ENCODE data around the gene PLEKHM1.

PLEKHM1 gene

DNA sequence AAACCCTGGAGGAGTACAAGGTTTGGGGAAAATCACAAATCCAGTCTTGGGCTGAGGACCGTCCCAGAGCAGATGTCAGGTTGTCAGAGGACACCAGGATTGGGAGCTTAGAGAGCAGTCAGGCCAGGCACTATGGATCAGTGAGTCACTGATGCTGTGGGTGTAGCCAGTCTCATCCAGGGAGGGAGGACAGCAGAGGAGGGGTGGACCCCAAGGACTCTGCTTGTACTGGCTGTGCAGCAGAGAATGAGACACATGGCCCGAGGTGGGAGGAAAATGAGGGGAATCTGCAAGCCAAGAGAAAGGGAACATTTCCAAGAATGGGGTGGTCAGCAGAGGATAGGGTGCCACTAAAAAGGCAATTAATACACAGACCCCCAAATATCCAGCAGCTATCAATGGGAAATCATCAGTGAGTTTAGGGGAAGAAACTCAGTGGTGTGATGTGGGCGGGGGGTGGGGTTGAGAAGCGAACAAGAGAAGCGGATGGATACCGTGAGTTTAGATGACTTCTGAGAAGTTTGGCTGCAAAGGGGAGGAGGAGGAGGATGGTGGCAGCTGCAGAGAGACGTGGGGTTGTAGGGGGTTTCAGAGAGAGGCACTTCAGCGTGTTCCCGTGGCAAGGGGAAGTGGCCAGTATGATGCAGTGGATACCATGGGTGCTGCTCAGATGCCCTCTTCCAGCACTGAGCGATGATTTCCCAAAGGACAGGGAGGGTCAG, 101.8 kb downstream of the PLEKHM1 start:
- ATAC-seq, result no peak
- TF ChIP-seq TOX (CRISPR knock-in tag; IDR thresholded peaks at IDR 0.05; ENCODE audit: borderline replicate concordance), result no peak
- TF ChIP-seq PPARA (CRISPR knock-in tag; IDR thresholded peaks at IDR 0.05; ENCODE audit: borderline replicate concordance), result no peak
- TF ChIP-seq ZNF565 (CRISPR knock-in tag; conservative IDR thresholded peaks at IDR 0.05; ENCODE audit: low read depth), result no peak
- TF ChIP-seq, protein P1, sequence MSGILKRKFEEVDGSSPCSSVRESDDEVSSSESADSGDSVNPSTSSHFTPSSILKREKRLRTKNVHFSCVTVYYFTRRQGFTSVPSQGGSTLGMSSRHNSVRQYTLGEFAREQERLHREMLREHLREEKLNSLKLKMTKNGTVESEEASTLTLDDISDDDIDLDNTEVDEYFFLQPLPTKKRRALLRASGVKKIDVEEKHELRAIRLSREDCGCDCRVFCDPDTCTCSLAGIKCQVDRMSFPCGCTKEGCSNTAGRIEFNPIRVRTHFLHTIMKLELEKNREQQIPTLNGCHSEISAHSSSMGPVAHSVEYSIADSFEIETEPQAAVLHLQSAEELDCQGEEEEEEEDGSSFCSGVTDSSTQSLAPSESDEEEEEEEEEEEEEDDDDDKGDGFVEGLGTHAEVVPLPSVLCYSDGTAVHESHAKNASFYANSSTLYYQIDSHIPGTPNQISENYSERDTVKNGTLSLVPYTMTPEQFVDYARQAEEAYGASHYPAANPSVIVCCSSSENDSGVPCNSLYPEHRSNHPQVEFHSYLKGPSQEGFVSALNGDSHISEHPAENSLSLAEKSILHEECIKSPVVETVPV (CRISPR knock-in tag; IDR thresholded peaks at IDR 0.05), result no peak
- no peak for TF ChIP-seq ZNF8 (CRISPR knock-in tag; IDR thresholded peaks at IDR 0.05)
- no peak for TF ChIP-seq ESRRG (CRISPR knock-in tag; IDR thresholded peaks at IDR 0.05)

DNA sequence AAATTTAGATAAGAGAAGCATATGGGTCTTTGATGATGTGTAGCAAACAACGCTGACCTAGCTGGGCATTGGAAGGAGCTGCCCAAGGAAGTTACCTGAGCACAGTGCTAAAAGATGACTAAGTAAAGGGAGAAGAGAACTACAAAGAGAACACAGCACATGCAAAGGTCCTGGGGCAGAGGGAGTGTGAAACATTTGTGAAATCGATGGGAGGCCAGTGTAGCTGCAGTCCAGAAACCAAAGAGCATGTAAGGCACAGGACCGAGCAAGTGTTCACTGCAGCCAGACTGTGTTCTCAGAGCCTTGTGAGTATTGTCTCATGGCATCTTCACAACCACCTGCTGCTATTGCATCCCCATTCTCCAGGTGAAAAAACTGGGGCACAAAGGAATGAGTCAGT, 102.8 kb downstream of the PLEKHM1 start:
- ATAC-seq, result no peak
- TF ChIP-seq CSDC2 (CRISPR knock-in tag; IDR thresholded peaks at IDR 0.05), result no peak
- TF ChIP-seq, protein P1 (CRISPR knock-in tag; IDR thresholded peaks at IDR 0.05), result no peak
- TF ChIP-seq GLIS3 (CRISPR knock-in tag; IDR thresholded peaks at IDR 0.05), result no peak
- no peak for TF ChIP-seq ESRRG (CRISPR knock-in tag; IDR thresholded peaks at IDR 0.05)
- no peak for TF ChIP-seq ZNF8 (CRISPR knock-in tag; IDR thresholded peaks at IDR 0.05)
- no peak for TF ChIP-seq ARNTL (CRISPR knock-in tag; IDR thresholded peaks at IDR 0.05; ENCODE audit: borderline replicate concordance, low read depth)
- no peak for TF ChIP-seq ZC3H10 (CRISPR knock-in tag; IDR thresholded peaks at IDR 0.05)

DNA sequence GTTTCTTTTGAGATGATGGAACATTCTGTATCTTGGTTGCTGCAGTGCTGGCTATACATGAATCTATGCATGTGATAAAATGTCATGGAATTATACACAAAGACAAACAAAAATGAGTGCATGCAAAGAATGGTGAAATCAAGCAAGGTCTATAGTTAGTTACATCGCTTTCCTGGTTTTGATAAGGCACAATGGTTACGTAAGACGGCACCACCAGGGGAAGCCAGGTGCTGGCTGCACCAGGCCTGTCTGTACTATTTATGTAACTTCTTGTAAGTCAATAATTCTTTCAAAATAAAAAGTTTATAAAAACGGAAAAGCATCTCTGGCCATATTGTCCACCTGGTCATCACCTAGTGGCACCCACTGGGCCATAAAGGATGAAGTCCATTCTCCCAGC, 104.3 kb downstream of the PLEKHM1 start:
- ATAC-seq, result no peak

More for the DNA sequence above, 104.3 kb downstream of the PLEKHM1 start:
- TF ChIP-seq, protein P2, sequence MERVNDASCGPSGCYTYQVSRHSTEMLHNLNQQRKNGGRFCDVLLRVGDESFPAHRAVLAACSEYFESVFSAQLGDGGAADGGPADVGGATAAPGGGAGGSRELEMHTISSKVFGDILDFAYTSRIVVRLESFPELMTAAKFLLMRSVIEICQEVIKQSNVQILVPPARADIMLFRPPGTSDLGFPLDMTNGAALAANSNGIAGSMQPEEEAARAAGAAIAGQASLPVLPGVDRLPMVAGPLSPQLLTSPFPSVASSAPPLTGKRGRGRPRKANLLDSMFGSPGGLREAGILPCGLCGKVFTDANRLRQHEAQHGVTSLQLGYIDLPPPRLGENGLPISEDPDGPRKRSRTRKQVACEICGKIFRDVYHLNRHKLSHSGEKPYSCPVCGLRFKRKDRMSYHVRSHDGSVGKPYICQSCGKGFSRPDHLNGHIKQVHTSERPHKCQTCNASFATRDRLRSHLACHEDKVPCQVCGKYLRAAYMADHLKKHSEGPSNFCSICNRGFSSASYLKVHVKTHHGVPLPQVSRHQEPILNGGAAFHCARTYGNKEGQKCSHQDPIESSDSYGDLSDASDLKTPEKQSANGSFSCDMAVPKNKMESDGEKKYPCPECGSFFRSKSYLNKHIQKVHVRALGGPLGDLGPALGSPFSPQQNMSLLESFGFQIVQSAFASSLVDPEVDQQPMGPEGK (CRISPR knock-in tag; IDR thresholded peaks at IDR 0.05; ENCODE audit: borderline replicate concordance), result no peak
- TF ChIP-seq TCF4 (CRISPR knock-in tag; IDR thresholded peaks at IDR 0.05; ENCODE audit: borderline replicate concordance), result no peak
- TF ChIP-seq ZNF8 (CRISPR knock-in tag; IDR thresholded peaks at IDR 0.05), result no peak
- TF ChIP-seq PPARA (CRISPR knock-in tag; IDR thresholded peaks at IDR 0.05; ENCODE audit: borderline replicate concordance), result no peak
- TF ChIP-seq SNAI2 (CRISPR knock-in tag; IDR thresholded peaks at IDR 0.05), result no peak
- TF ChIP-seq, protein P3, sequence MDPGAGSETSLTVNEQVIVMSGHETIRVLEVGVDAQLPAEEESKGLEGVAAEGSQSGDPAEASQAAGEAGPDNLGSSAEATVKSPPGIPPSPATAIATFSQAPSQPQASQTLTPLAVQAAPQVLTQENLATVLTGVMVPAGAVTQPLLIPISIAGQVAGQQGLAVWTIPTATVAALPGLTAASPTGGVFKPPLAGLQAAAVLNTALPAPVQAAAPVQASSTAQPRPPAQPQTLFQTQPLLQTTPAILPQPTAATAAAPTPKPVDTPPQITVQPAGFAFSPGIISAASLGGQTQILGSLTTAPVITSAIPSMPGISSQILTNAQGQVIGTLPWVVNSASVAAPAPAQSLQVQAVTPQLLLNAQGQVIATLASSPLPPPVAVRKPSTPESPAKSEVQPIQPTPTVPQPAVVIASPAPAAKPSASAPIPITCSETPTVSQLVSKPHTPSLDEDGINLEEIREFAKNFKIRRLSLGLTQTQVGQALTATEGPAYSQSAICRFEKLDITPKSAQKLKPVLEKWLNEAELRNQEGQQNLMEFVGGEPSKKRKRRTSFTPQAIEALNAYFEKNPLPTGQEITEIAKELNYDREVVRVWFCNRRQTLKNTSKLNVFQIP (CRISPR knock-in tag; IDR thresholded peaks at IDR 0.05; ENCODE audit: borderline replicate concordance, low read depth), result no peak
- no peak for TF ChIP-seq ISL1 (CRISPR knock-in tag; IDR thresholded peaks at IDR 0.05)
- no peak for TF ChIP-seq ZFP3 (CRISPR knock-in tag; IDR thresholded peaks at IDR 0.05)
- no peak for TF ChIP-seq ZNF70 (CRISPR knock-in tag; IDR thresholded peaks at IDR 0.05)
- no peak for TF ChIP-seq RARB (CRISPR knock-in tag; IDR thresholded peaks at IDR 0.05)
- TF ChIP-seq, protein P1 (CRISPR knock-in tag; IDR thresholded peaks at IDR 0.05), result no peak
- TF ChIP-seq OSR1 (CRISPR knock-in tag; IDR thresholded peaks at IDR 0.05), result no peak
- TF ChIP-seq, protein P4, sequence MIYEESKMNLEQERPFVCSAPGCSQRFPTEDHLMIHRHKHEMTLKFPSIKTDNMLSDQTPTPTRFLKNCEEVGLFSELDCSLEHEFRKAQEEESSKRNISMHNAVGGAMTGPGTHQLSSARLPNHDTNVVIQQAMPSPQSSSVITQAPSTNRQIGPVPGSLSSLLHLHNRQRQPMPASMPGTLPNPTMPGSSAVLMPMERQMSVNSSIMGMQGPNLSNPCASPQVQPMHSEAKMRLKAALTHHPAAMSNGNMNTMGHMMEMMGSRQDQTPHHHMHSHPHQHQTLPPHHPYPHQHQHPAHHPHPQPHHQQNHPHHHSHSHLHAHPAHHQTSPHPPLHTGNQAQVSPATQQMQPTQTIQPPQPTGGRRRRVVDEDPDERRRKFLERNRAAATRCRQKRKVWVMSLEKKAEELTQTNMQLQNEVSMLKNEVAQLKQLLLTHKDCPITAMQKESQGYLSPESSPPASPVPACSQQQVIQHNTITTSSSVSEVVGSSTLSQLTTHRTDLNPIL (CRISPR knock-in tag; IDR thresholded peaks at IDR 0.05; ENCODE audit: low read depth), result no peak
- no peak for TF ChIP-seq GLIS3 (CRISPR knock-in tag; IDR thresholded peaks at IDR 0.05)
- TF ChIP-seq TOX (CRISPR knock-in tag; IDR thresholded peaks at IDR 0.05; ENCODE audit: borderline replicate concordance), result no peak
- TF ChIP-seq CSDC2 (CRISPR knock-in tag; IDR thresholded peaks at IDR 0.05), result no peak
- TF ChIP-seq, protein P5, sequence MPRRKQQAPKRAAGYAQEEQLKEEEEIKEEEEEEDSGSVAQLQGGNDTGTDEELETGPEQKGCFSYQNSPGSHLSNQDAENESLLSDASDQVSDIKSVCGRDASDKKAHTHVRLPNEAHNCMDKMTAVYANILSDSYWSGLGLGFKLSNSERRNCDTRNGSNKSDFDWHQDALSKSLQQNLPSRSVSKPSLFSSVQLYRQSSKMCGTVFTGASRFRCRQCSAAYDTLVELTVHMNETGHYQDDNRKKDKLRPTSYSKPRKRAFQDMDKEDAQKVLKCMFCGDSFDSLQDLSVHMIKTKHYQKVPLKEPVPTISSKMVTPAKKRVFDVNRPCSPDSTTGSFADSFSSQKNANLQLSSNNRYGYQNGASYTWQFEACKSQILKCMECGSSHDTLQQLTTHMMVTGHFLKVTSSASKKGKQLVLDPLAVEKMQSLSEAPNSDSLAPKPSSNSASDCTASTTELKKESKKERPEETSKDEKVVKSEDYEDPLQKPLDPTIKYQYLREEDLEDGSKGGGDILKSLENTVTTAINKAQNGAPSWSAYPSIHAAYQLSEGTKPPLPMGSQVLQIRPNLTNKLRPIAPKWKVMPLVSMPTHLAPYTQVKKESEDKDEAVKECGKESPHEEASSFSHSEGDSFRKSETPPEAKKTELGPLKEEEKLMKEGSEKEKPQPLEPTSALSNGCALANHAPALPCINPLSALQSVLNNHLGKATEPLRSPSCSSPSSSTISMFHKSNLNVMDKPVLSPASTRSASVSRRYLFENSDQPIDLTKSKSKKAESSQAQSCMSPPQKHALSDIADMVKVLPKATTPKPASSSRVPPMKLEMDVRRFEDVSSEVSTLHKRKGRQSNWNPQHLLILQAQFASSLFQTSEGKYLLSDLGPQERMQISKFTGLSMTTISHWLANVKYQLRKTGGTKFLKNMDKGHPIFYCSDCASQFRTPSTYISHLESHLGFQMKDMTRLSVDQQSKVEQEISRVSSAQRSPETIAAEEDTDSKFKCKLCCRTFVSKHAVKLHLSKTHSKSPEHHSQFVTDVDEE (CRISPR knock-in tag; IDR thresholded peaks at IDR 0.05), result no peak
- TF ChIP-seq BACH2 (CRISPR knock-in tag; IDR thresholded peaks at IDR 0.05; ENCODE audit: borderline replicate concordance), result no peak
- no peak for TF ChIP-seq ZC3H10 (CRISPR knock-in tag; IDR thresholded peaks at IDR 0.05)
